Choroid plexus epithelial cell (primary cell): ENCODE results near the gene RANBP3L.

Experiments used
- DNase-seq: peaks from one replicate; pipeline ENCODE4 v3.0.0-alpha.2; 2010; ENCODE audit warnings: low read depth
- H3K4me3 ChIP-seq: 2 replicates; pipeline ENCODE4 v1.5.1; 2011; ENCODE audit warnings: low read depth, mild to moderate bottlenecking, control low read depth, low read length, moderate library complexity
- CTCF ChIP-seq: conservative IDR thresholded peaks from 2 replicates; pipeline ENCODE4 v1.5.1; 2011; ENCODE audit warnings: low read depth, mild to moderate bottlenecking, control low read depth, inconsistent platforms, low read length, moderate library complexity

Gene RANBP3L

GRCh38 chr5:36270175-36270574, 31.5 kb downstream of the RANBP3L start:
- DNase-seq, result no peak
- H3K4me3 ChIP-seq, result no peak overlapping the region
- no peak for TF ChIP-seq CTCF

GRCh38 chr5:36269478-36269877, 32.2 kb downstream of the RANBP3L start:
- no peak for TF ChIP-seq CTCF
- DNase-seq, result no peak
- H3K4me3 ChIP-seq, result no peak overlapping the region

GRCh38 chr5:36267905-36268304, 33.8 kb downstream of the RANBP3L start:
- TF ChIP-seq CTCF, result no peak
- no peak for DNase-seq
- no peak overlapping the region for H3K4me3 ChIP-seq

GRCh38 chr5:36264202-36264760, 37.4 kb downstream of the RANBP3L start:
- TF ChIP-seq CTCF, result no peak
- DNase-seq, result no peak
- H3K4me3 ChIP-seq, result no peak overlapping the region

- no peak for DNase-seq
- no peak for TF ChIP-seq CTCF
- no peak overlapping the region for H3K4me3 ChIP-seq
Observed at GRCh38 chr5:36261186-36261585, 40.5 kb downstream of the RANBP3L start.

- peak; percentile 29 for DNase-seq
- TF ChIP-seq CTCF, result no peak
- H3K4me3 ChIP-seq, result no peak overlapping the region
Observed at GRCh38 chr5:36253575-36253974, 48.1 kb downstream of the RANBP3L start.

DNA sequence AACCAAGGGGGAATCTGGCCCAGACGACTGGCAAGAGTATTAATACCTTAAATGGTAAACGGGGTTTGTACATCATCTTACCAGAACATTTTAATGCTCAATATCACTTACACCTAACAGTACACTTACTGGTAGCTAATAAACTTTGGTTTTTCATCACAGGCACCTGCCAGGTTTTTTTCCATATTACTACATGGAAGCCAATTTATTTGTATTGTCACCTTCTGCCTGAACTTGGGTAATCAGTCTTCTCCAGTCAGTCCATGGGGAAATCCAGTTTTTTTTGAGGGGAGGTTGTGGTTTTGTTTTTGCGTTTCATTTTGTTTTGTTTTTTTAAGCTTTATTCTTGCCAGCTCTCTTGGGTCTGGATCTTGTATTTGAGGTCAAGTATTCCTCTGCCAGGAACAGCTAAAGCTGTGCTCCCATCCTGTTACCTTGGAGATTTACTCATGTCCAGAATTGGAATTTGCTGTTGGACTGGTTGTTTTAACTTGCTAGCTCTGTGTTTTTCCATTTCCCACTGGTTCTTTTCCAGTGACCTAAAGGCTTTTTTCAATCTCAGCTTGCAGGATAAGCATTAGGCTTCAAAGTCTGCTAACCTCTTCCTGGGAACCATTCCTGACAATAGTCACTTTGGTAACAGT, 48.9 kb downstream of the RANBP3L start:
- no peak for TF ChIP-seq CTCF
- no peak overlapping the region for H3K4me3 ChIP-seq
- DNase-seq, result peak; percentile 71
